ENCODE data around the gene RYR1. TPM values are rescaled to one million over a fixed set of nuclear protein-coding genes. Genes with fewer than 3 reads are reported as not detected.

Gene RYR1
- total RNA-seq, 2 experiments from 2014 or later = 0.54 to 1.4 TPM

GRCh38 chr19:38543807-38544568 is 110.5 kb downstream of the RYR1 start:
- intact Hi-C loops (cut with micrococcal nuclease; ENCODE audit: unreplicated experiment) = loop anchor here (1.0 to 10.0 kb wide), 5 partner anchors 39 to 386 kb away; partner anchors contain the start of genes MRPS12 and SARS2
- peak overlapping the region; percentile 93; the same call in 1 of the 2 replicates for H2AFZ ChIP-seq (ENCODE audit: low read length)
- DNase-seq (ENCODE audit: low spot score) = peak; percentile 59
- H3K79me2 ChIP-seq (ENCODE audit: insufficient read depth, low read depth, low read length) = no peaks in the 10 kb centered on the region
- no peaks in the 10 kb centered on the region for H3K9me3 ChIP-seq (ENCODE audit: low read length)
- H3K4me1 ChIP-seq (ENCODE audit: insufficient read depth, low read length, poor library complexity, severe bottlenecking) = peaks cover 30% of the 10 kb centered on the region
- no peak overlapping the region for H3K27ac ChIP-seq (ENCODE audit: low read depth, low read length, poor library complexity, severe bottlenecking)
- TF ChIP-seq, protein P1, sequence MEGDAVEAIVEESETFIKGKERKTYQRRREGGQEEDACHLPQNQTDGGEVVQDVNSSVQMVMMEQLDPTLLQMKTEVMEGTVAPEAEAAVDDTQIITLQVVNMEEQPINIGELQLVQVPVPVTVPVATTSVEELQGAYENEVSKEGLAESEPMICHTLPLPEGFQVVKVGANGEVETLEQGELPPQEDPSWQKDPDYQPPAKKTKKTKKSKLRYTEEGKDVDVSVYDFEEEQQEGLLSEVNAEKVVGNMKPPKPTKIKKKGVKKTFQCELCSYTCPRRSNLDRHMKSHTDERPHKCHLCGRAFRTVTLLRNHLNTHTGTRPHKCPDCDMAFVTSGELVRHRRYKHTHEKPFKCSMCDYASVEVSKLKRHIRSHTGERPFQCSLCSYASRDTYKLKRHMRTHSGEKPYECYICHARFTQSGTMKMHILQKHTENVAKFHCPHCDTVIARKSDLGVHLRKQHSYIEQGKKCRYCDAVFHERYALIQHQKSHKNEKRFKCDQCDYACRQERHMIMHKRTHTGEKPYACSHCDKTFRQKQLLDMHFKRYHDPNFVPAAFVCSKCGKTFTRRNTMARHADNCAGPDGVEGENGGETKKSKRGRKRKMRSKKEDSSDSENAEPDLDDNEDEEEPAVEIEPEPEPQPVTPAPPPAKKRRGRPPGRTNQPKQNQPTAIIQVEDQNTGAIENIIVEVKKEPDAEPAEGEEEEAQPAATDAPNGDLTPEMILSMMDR (conservative IDR thresholded peaks at IDR 0.05; ENCODE audit: low read length) = no peak
- TF ChIP-seq EZH2phosphoT487 (IDR thresholded peaks at IDR 0.05; ENCODE audit: borderline replicate concordance, low read depth, low read length) = no peak
- no peaks in the 10 kb centered on the region for H4K20me1 ChIP-seq (ENCODE audit: insufficient read depth, low read length)
- CTCF ChIA-PET (ENCODE audit: unreplicated experiment) = interaction anchor here (0.6 kb wide), 1 partner anchor 74 kb away, joined by 3 read pairs; the partner anchor contains the start of gene MAP4K1
- BruUV-seq (replicated peaks) = no TSS peak
- no peaks in the 10 kb centered on the region for H3K36me3 ChIP-seq (ENCODE audit: insufficient read depth, low read length)
- POLR2A ChIA-PET = interaction anchor here (0.6 kb wide), 1 partner anchor 61 kb away, joined by 6 read pairs; no protein-coding TSS in a partner anchor
- H3K4me3 ChIP-seq (ENCODE audit: low read depth, low read length, poor library complexity, severe bottlenecking) = peak overlapping the region; percentile 43
- no peaks in the 10 kb centered on the region for H3K9me2 ChIP-seq (ENCODE audit: insufficient read depth, low read length)
- peak overlapping the region; percentile 39 for H3K4me2 ChIP-seq (ENCODE audit: low read length)

DNA sequence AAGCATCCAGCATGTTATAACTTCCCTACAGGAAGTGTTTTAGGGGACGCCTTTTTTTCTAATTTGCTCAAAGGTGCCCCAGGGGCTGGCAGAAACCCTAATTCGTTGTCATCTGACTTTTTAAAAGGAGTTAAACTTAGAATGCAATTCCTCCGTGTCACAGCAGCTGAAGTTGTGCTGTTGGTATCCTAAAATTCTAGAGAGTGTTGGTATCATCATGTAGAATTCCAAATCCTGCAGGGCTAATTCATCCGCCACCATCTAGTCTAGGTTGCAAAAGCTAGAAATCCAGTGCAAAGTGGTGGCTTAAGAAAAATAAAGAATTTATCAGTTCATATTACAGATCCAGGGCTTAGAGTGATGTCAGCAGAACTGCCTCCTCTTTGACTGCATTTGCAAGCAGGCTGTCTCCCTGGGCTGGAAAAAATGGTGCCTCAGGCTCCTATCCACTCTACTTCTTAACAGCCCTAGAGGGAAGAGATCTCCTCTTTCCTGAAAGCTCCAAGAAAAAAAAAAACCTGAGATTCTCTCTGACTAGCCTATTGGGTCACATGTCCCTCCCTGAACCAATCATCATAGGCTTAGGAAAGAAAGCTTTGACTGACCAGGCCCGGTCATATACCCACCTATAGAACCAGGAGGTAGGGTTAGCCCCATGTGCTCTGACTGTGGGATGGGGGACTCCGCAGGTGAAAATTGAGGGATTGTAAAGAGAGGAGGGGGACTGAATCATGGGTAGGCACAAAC is 111.3 kb downstream of the RYR1 start:
- intact Hi-C loops (cut with micrococcal nuclease; ENCODE audit: unreplicated experiment) = loop anchor here (1.0 to 10.0 kb wide), 5 partner anchors 39 to 386 kb away; partner anchors contain the start of genes MRPS12 and SARS2
- no TSS peak for BruUV-seq (replicated peaks)
- POLR2A ChIA-PET = interaction anchor here (0.9 kb wide), 1 partner anchor 73 kb away, joined by 4 read pairs; the partner anchor contains the start of gene MAP4K1

More for the DNA sequence above, 111.3 kb downstream of the RYR1 start:
- DNase-seq (ENCODE audit: low spot score) = peak; percentile 89
- no peak for TF ChIP-seq EZH2phosphoT487 (IDR thresholded peaks at IDR 0.05; ENCODE audit: borderline replicate concordance, low read depth, low read length)
- TF ChIP-seq, protein P1 (conservative IDR thresholded peaks at IDR 0.05; ENCODE audit: low read length) = peak; percentile 89
- Histone ChIP-seq H3K79me2 (ENCODE audit: insufficient read depth, low read depth, low read length) (no peaks in the 10 kb centered on the region), H4K20me1 (ENCODE audit: insufficient read depth, low read length) (no peaks in the 10 kb centered on the region), H2AFZ (ENCODE audit: low read length) (peak overlapping the region; percentile 93), H3K9me2 (ENCODE audit: insufficient read depth, low read length) (no peaks in the 10 kb centered on the region), H3K27ac (ENCODE audit: low read depth, low read length, poor library complexity, severe bottlenecking) (no peak overlapping the region), H3K9me3 (ENCODE audit: low read length) (no peaks in the 10 kb centered on the region), H3K4me2 (ENCODE audit: low read length) (peak overlapping the region; percentile 39), H3K36me3 (ENCODE audit: insufficient read depth, low read length) (no peaks in the 10 kb centered on the region), H3K4me3 (ENCODE audit: low read depth, low read length, poor library complexity, severe bottlenecking) (no peak overlapping the region), H3K4me1 (ENCODE audit: insufficient read depth, low read length, poor library complexity, severe bottlenecking) (peaks cover 22% of the 10 kb centered on the region)
- CTCF ChIA-PET (ENCODE audit: unreplicated experiment) = no interaction called here

Measured in OCI-LY7 (cell line).